Uterus (tissue), 2 donors: ENCODE results near the gene PXMP4.

ENCODE experiments used
- CTCF ChIP-seq, 4 experiments: fragments of 200-600 bp in 2 of 4; fragments of 450-650 bp in 2 of 4; sonication (generic) in 2 of 4; IDR thresholded peaks; one replicate each; pipeline ENCODE4 v1.5.1; 2016 to 2019; ENCODE audit warnings: antibody characterized with exemption in 4 of 4, mild to moderate bottlenecking in 2 of 4, moderate library complexity in 1 of 4
- POLR2A ChIP-seq, 2 donors: fragments of 450-650 bp; IDR thresholded peaks; one replicate each; pipeline ENCODE4 v1.6.1; 2016; ENCODE audit warnings: antibody characterized with exemption in 2 of 2, mild to moderate bottlenecking in 1 of 2, moderate library complexity in 1 of 2

DNA sequence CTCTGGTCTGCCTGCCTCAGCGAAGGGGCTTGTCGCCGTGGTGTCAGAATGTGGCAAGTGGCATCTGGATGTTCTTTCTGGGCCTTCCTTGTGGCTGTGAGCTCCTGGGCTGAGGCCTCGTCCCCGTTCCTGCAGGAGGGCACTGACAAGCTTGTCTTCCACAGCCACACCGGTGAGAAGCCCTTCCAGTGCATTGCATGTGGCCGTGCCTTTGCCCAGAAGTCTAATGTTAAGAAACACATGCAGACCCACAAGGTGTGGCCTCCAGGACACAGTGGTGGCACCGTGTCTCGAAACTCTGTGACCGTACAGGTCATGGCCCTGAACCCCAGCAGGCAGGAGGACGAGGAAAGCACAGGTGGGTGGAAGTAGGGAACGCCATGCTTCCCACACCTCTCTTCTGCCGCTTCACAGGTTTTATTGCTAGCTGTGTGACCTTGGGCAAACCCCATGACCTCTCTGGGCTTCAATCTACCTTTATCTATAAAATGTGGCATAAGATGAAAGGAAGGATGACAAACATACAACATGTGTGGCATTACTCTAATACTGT, 41.7 kb upstream of the PXMP4 start:
- TF ChIP-seq CTCF (IDR thresholded peaks at IDR 0.05) (no peak), POLR2A (IDR thresholded peaks at IDR 0.05) (no peak)
